CD4-positive, alpha-beta T cell treated with Interleukin-17A for 1 hour (primary cell): ENCODE data around the gene MACROD1.

ENCODE experiments used
- DNase-seq: peaks from one replicate; pipeline ENCODE4 v3.0.0-alpha.2; 2020

The MACROD1 gene

GRCh38 chr11:64089915-64090805 lies 75.8 kb downstream of the MACROD1 start:
- DNase-seq: no peak

- no peak for DNase-seq
These were observed 76.4 kb downstream of the MACROD1 start for GRCh38 chr11:64089493-64089892.

GRCh38 chr11:64089027-64089360 lies 76.9 kb downstream of the MACROD1 start:
- DNase-seq: no peak

GRCh38 chr11:64088162-64089026 lies 77.5 kb downstream of the MACROD1 start:
- no peak for DNase-seq

GRCh38 chr11:64086258-64087123 lies 79.4 kb downstream of the MACROD1 start:
- DNase-seq: no peak

GRCh38 chr11:64085906-64086257 lies 80.0 kb downstream of the MACROD1 start:
- DNase-seq: no peak

GRCh38 chr11:64084951-64085710 lies 80.8 kb downstream of the MACROD1 start:
- DNase-seq: no peak

GRCh38 chr11:64084146-64084950 lies 81.6 kb downstream of the MACROD1 start:
- no peak for DNase-seq

GRCh38 chr11:64083398-64084080 lies 82.4 kb downstream of the MACROD1 start:
- no peak for DNase-seq

GRCh38 chr11:64081745-64082442 lies 84.0 kb downstream of the MACROD1 start:
- no peak for DNase-seq

- DNase-seq: no peak
These were observed 85.5 kb downstream of the MACROD1 start for GRCh38 chr11:64080390-64080789.

- DNase-seq: no peak
These were observed 87.0 kb downstream of the MACROD1 start for GRCh38 chr11:64078905-64079304.

GRCh38 chr11:64078284-64078683 lies 87.6 kb downstream of the MACROD1 start:
- DNase-seq: no peak

- DNase-seq: no peak
These were observed 88.3 kb downstream of the MACROD1 start for GRCh38 chr11:64077607-64078006.

GRCh38 chr11:64076758-64077157 lies 89.2 kb downstream of the MACROD1 start:
- DNase-seq: no peak

GRCh38 chr11:64074239-64074638 lies 91.7 kb downstream of the MACROD1 start:
- peak; percentile 21 for DNase-seq

GRCh38 chr11:64073542-64073941 lies 92.4 kb downstream of the MACROD1 start:
- no peak for DNase-seq

- no peak for DNase-seq
These were observed 93.0 kb downstream of the MACROD1 start for GRCh38 chr11:64072871-64073270.

- DNase-seq: no peak
These were observed 93.5 kb downstream of the MACROD1 start for GRCh38 chr11:64072403-64072802.

GRCh38 chr11:64071849-64072248 lies 94.1 kb downstream of the MACROD1 start:
- no peak for DNase-seq
